AG08396 (cell line): Measurements from ENCODE around the gene FBXO31.

Source experiments
- DNase-seq: peaks from one replicate; pipeline ENCODE4 v3.0.0; 2012; ENCODE audit warnings: low spot score, mixed read lengths

The FBXO31 gene

DNA sequence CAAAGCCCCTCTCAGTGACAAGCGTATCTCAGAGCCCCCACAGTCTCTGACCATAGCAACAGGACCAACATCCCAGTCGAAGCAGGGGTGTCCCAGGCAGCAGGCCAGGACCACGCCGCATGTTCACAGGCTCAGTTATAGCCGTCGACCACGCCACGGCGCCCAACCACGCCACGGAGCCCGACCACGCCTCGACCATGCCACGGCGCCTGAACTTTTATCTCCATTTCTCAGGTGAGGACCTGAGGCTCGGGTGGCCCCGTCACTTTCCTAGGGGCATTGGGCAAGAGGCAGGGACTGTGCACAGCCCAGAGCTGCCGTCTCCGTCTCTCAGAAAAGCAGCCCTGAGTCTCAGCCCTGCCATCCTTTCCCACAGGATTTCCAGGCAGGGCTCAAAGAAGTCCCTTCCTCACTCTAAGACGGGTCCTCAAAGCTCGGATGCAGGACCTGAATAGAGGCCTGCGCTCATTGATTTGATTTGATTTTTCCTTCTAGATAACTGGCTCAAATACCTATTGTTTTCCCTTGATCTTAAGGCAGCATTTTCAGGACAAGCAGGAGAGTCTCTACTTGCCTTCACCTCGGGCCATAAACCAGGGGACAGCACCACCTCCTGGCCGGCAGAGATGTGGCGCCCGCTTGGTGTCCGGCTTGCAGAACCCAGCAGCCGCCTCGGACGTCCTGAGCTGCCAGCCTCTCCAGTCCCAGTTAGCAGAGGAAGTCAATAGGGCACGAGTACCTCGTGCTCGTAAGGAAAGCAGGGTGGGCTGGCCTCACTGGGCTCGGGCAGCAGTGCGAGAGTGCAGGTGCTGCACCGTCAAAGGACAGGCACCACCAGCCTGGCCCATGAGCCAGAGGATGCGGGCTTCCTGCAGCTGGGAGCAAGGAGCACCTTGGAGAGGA, 105.1 kb downstream of the FBXO31 start:
- peak; percentile 94 for DNase-seq
